GM12878 (cell line): ENCODE measurements around the gene DDR2.

Experiments used
- HDAC6 ChIP-seq: fragments of 200-600 bp; sonication (generic); IDR thresholded peaks from one replicate; pipeline ENCODE4 v1.8.0; 2017; ENCODE audit warnings: antibody characterized with exemption; ENCODE audit not compliant: unreplicated experiment
- NFYA ChIP-seq: IDR thresholded peaks from 2 replicates; pipeline ENCODE4 v1.6.1; 2011; ENCODE audit warnings: low read depth, mild to moderate bottlenecking, low read length, improper control_type of control experiment, borderline replicate concordance
- POLR2A ChIP-seq: IDR thresholded peaks from 2 replicates; pipeline ENCODE4 v1.6.1; 2011; ENCODE audit warnings: low read depth, mild to moderate bottlenecking, low read length
- TAF1 ChIP-seq: IDR thresholded peaks from 2 replicates; pipeline ENCODE4 v1.6.1; 2011; ENCODE audit warnings: mild to moderate bottlenecking, low read depth, low read length, borderline replicate concordance
- TF ChIP-seq, protein P1 (sequence below), 3 experiments: IDR thresholded peaks in 2 of 3; conservative IDR thresholded peaks in 1 of 3; 2 replicates each; pipeline ENCODE4 v1.5.1; 2011; ENCODE audit warnings: low read depth in 3 of 3, low read length in 3 of 3, mild to moderate bottlenecking in 3 of 3, control low read depth in 2 of 3, moderate library complexity in 2 of 3, inconsistent platforms in 1 of 3, mixed read lengths in 1 of 3; ENCODE audit not compliant: control insufficient read depth in 2 of 3, insufficient read depth in 1 of 3; ENCODE audit errors: extremely low read depth in 1 of 3

DNA sequence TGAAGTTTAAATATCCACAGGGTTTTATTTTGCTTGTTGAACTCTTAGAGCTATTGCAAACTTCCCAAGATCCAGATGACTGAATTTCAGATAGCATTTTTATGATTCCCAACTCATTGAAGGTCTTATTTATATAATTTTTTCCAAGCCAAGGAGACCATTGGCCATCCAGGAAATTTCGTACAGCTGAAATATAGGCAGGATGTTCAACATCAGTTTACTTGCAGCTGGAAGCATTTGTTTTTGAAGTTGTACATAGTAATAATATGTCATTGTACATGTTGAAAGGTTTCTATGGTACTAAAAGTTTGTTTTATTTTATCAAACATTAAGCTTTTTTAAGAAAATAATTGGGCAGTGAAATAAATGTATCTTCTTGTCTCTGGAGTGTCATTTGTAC lies 32.8 kb upstream of the DDR2 start:
- TF ChIP-seq, protein P1, sequence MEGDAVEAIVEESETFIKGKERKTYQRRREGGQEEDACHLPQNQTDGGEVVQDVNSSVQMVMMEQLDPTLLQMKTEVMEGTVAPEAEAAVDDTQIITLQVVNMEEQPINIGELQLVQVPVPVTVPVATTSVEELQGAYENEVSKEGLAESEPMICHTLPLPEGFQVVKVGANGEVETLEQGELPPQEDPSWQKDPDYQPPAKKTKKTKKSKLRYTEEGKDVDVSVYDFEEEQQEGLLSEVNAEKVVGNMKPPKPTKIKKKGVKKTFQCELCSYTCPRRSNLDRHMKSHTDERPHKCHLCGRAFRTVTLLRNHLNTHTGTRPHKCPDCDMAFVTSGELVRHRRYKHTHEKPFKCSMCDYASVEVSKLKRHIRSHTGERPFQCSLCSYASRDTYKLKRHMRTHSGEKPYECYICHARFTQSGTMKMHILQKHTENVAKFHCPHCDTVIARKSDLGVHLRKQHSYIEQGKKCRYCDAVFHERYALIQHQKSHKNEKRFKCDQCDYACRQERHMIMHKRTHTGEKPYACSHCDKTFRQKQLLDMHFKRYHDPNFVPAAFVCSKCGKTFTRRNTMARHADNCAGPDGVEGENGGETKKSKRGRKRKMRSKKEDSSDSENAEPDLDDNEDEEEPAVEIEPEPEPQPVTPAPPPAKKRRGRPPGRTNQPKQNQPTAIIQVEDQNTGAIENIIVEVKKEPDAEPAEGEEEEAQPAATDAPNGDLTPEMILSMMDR (IDR thresholded peaks at IDR 0.05 in 2 of 3, conservative IDR thresholded peaks at IDR 0.05 in 1 of 3; ENCODE audit: control insufficient read depth in 2 of 3, extremely low read depth in 1 of 3, insufficient read depth in 1 of 3, low read depth in 3 of 3, low read length in 3 of 3) = no peak
- TF ChIP-seq POLR2A (no peak), HDAC6 (no peak), TAF1 (no peak), NFYA (no peak)
